NCI-H146 (cell line): ENCODE data around the gene PCYT1A.
"Not testable (repeated sequence)": the region's sequence is repeated elsewhere in the genome, so short reads cannot be mapped to it uniquely, and the experiment has no call there.

Experiments used
- DNase-seq: peaks from one replicate; lab custom pipeline; 2025; lab: John Stamatoyannopoulos, UW

The PCYT1A gene

GRCh38 chr3:196287440-196288140 is at the start of gene PCYT1A:
PCYT1A (minus strand) TSS chr3:196287726; CDS start chr3:196270531, 17,195 bp downstream.
- peak; percentile 96 for DNase-seq

- no peak for DNase-seq
These were observed 49.0 kb upstream of the PCYT1A start for GRCh38 chr3:196336319-196337145.

- DNase-seq, result no peak
These were observed 48.0 kb upstream of the PCYT1A start for GRCh38 chr3:196335503-196335948.

GRCh38 chr3:196334982-196335381 is 47.5 kb upstream of the PCYT1A start:
- DNase-seq, result no peak

GRCh38 chr3:196332168-196332567 is 44.6 kb upstream of the PCYT1A start:
- DNase-seq, result no peak

- no peak for DNase-seq
These were observed 39.9 kb upstream of the PCYT1A start for GRCh38 chr3:196327405-196327804.

- no peak for DNase-seq
These were observed 39.4 kb upstream of the PCYT1A start for GRCh38 chr3:196326936-196327335.

GRCh38 chr3:196323691-196324090 is 36.2 kb upstream of the PCYT1A start:
- DNase-seq, result no peak

GRCh38 chr3:196323016-196323415 is 35.5 kb upstream of the PCYT1A start:
- DNase-seq, result no peak

GRCh38 chr3:196321162-196321561 is 33.6 kb upstream of the PCYT1A start:
- no peak for DNase-seq

GRCh38 chr3:196320137-196320536 is 32.6 kb upstream of the PCYT1A start:
- no peak for DNase-seq

GRCh38 chr3:196317687-196318467 is 30.4 kb upstream of the PCYT1A start, which contains the start of gene DYNLT2B:
DYNLT2B (minus strand) TSS chr3:196318240; CDS start chr3:196318152, 88 bp downstream.
- DNase-seq, result peak; percentile 93

- not testable (repeated sequence) for DNase-seq
These were observed 29.5 kb upstream of the PCYT1A start for GRCh38 chr3:196316799-196317686.

- no peak for DNase-seq
These were observed 28.3 kb upstream of the PCYT1A start for GRCh38 chr3:196315821-196316220.

GRCh38 chr3:196314597-196314996 is 27.1 kb upstream of the PCYT1A start:
- no peak for DNase-seq

- DNase-seq, result not testable (repeated sequence)
These were observed 26.6 kb upstream of the PCYT1A start for GRCh38 chr3:196314086-196314485.

GRCh38 chr3:196302960-196303359 is 15.4 kb upstream of the PCYT1A start:
- not testable (repeated sequence) for DNase-seq

- not testable (repeated sequence) for DNase-seq
These were observed 15.0 kb upstream of the PCYT1A start for GRCh38 chr3:196302551-196302950.

GRCh38 chr3:196298521-196298920 is 11.0 kb upstream of the PCYT1A start:
- no peak for DNase-seq

- DNase-seq, result no peak
These were observed 4.9 kb upstream of the PCYT1A start for GRCh38 chr3:196292286-196292923.

GRCh38 chr3:196288141-196288460 is 575 bp upstream of the PCYT1A start:
- DNase-seq, result no peak
